HepG2 (cell line): ENCODE measurements around the gene CSDE1. TPM values are rescaled to one million over a fixed set of nuclear protein-coding genes. Genes with fewer than 3 reads are reported as not detected.

Experiments
- ADNP ChIP-seq: sonication (generic); formaldehyde crosslinking; IDR thresholded peaks from 2 replicates; pipeline ENCODE4 v1.4.0; 2020; ENCODE audit warnings: missing genetic modification reagents
- ATF7 ChIP-seq, 2 experiments: fragments of 450-650 bp in 1 of 2; sonication (generic) in 1 of 2; formaldehyde crosslinking in 1 of 2; IDR thresholded peaks; 2 replicates each; pipeline versions ENCODE4 v1.4.0 to v1.6.1; 2016 to 2020; ENCODE audit warnings: antibody characterized with exemption in 1 of 2, mild to moderate bottlenecking in 1 of 2, missing genetic modification reagents in 1 of 2
- CEBPB ChIP-seq: IDR thresholded peaks from 2 replicates; pipeline ENCODE4 v1.6.1; 2011; ENCODE audit warnings: low read depth, low read length, improper control_type of control experiment, borderline replicate concordance
- IRF1 ChIP-seq: sonication (generic); formaldehyde crosslinking; IDR thresholded peaks from 2 replicates; pipeline ENCODE4 v1.4.0; 2020; ENCODE audit warnings: low read depth, mild to moderate bottlenecking, missing genetic modification reagents
- KAT7 ChIP-seq: IDR thresholded peaks from 2 replicates; pipeline ENCODE4 v1.6.1; 2018; ENCODE audit warnings: borderline replicate concordance, missing compliant biosample characterization
- KLF16 ChIP-seq, 2 experiments: sonication (generic) in 1 of 2; formaldehyde crosslinking in 1 of 2; IDR thresholded peaks; 2 replicates each; pipeline versions ENCODE4 v1.6.1 to v1.8.0; 2016 to 2023; ENCODE audit warnings: missing genetic modification reagents in 2 of 2, missing compliant biosample characterization in 1 of 2
- MAFK ChIP-seq, 2 experiments: IDR thresholded peaks in 1 of 2; conservative IDR thresholded peaks in 1 of 2; 2 replicates each; pipeline ENCODE4 v1.6.1; 2011; ENCODE audit warnings: improper control_type of control experiment in 2 of 2, low read length in 2 of 2
- MED13 ChIP-seq: sonication (generic); formaldehyde crosslinking; IDR thresholded peaks from 2 replicates; pipeline ENCODE4 v1.5.0; 2020; ENCODE audit warnings: missing genetic modification reagents
- PBX2 ChIP-seq: IDR thresholded peaks from 2 replicates; pipeline ENCODE4 v1.6.1; 2016; ENCODE audit warnings: control low read depth
- SIN3A ChIP-seq: IDR thresholded peaks from 2 replicates; pipeline ENCODE4 v1.6.1; 2011; ENCODE audit warnings: low read depth, mild to moderate bottlenecking, control low read depth, low read length, borderline replicate concordance
- USF2 ChIP-seq, 2 experiments: sonication (generic) in 1 of 2; formaldehyde crosslinking in 1 of 2; IDR thresholded peaks; 2 replicates each; pipeline versions ENCODE4 v1.5.1 to v1.6.1; 2011 to 2020; ENCODE audit warnings: borderline replicate concordance in 1 of 2, low read depth in 1 of 2, low read length in 1 of 2, mild to moderate bottlenecking in 1 of 2, missing genetic modification reagents in 1 of 2, moderate library complexity in 1 of 2
- ZBTB37 ChIP-seq: sonication (generic); formaldehyde crosslinking; IDR thresholded peaks from 2 replicates; pipeline ENCODE4 v1.4.0; 2020; ENCODE audit warnings: mild to moderate bottlenecking, missing genetic modification reagents
- ZBTB46 ChIP-seq: sonication (generic); formaldehyde crosslinking; IDR thresholded peaks from 2 replicates; pipeline ENCODE4 v1.4.0; 2020; ENCODE audit warnings: mild to moderate bottlenecking, missing genetic modification reagents, borderline replicate concordance
- ZNF276 ChIP-seq: sonication (generic); formaldehyde crosslinking; IDR thresholded peaks from 2 replicates; pipeline ENCODE4 v1.4.0; 2020; ENCODE audit warnings: mild to moderate bottlenecking, low read depth, missing genetic modification reagents
- ZNF672 ChIP-seq: sonication (generic); formaldehyde crosslinking; IDR thresholded peaks from 2 replicates; pipeline ENCODE4 v1.8.1; 2022; ENCODE audit warnings: missing genetic modification reagents
- ZNF747 ChIP-seq: sonication (generic); formaldehyde crosslinking; IDR thresholded peaks from 2 replicates; pipeline ENCODE4 v1.8.1; 2023; ENCODE audit warnings: missing genetic modification reagents, mild to moderate bottlenecking, borderline replicate concordance
- polyA plus RNA-seq, 8 experiments: library from polyadenylated mRNA; depleted of rRNA in 3 of 8; stranded (reverse) in 7 of 8; unstranded in 1 of 8; fragments of >200 nt; fragmentation: Illumina TruSeq in 4 of 8; extraction: Trizol in 4 of 8; gene quantifications; 2 replicates each; pipeline versions ENCODE4 v1.2.1 to v1.2.3, GENCODE V29; 2011 to 2016; ENCODE audit warnings: low read depth in 4 of 8, missing spikeins in 1 of 8, mixed read lengths in 1 of 8; ENCODE audit not compliant: insufficient read depth in 1 of 8
- total RNA-seq, 5 experiments: library from RNA; depleted of rRNA; stranded (reverse); fragments of >200 nt; fragmentation: Illumina TruSeq; extraction: Trizol; gene quantifications; 2 replicates each; pipeline ENCODE4 v1.2.3, GENCODE V29; 2016; ENCODE audit warnings: low read depth in 1 of 5

Gene CSDE1
- total and polyA plus RNA-seq, 2 of the 13 experiments (the other 11 are each of a cell fraction or from before 2014, with no cell fraction given), result 150 to 313 TPM

- TF ChIP-seq ZBTB46 (CRISPR knock-in tag), result no peak
- TF ChIP-seq CEBPB, result no peak
- no peak for TF ChIP-seq ADNP (CRISPR knock-in tag)
- TF ChIP-seq USF2 (IDR thresholded peaks at IDR 0.05; ENCODE audit: low read depth, low read length), result no peak
- TF ChIP-seq USF2 (CRISPR knock-in tag; IDR thresholded peaks at IDR 0.05; ENCODE audit: borderline replicate concordance), result no peak
- TF ChIP-seq KAT7, result no peak
- TF ChIP-seq ZBTB37 (CRISPR knock-in tag), result no peak
- TF ChIP-seq KLF16 (CRISPR knock-in tag; IDR thresholded peaks at IDR 0.05), result no peak
- no peak for TF ChIP-seq ATF7 (IDR thresholded peaks at IDR 0.05)
- TF ChIP-seq ATF7 (CRISPR knock-in tag; IDR thresholded peaks at IDR 0.05), result no peak
- no peak for TF ChIP-seq ZNF747
- no peak for TF ChIP-seq MAFK (conservative IDR thresholded peaks at IDR 0.05 in 1 of 2, IDR thresholded peaks at IDR 0.05 in 1 of 2; ENCODE audit: low read length in 2 of 2)
- no peak for TF ChIP-seq SIN3A
- no peak for TF ChIP-seq MED13 (CRISPR knock-in tag)
- no peak for TF ChIP-seq IRF1 (CRISPR knock-in tag)
- peak; percentile 79 for TF ChIP-seq PBX2 (CRISPR knock-in tag)
- 0 out of 2 replicates have a peak, but pooled peaks have one; percentile 22 for TF ChIP-seq ZNF672 (CRISPR knock-in tag)
- no peak for TF ChIP-seq ZNF276 (CRISPR knock-in tag)
Observed at GRCh38 chr1:114670083-114671010, 87.4 kb downstream of the CSDE1 start (continued).
